Activated CD8-positive, alpha-beta T cell treated with anti-CD3 and anti-CD28 coated beads for 36 hours (primary cell): ENCODE measurements around the gene UQCC3. TPM values are rescaled to one million over a fixed set of nuclear protein-coding genes. Genes with fewer than 3 reads are reported as not detected.

Experiments
- ATAC-seq: fragments of 200-7000 bp; cut with Tn5 transposase; one replicate; pipeline ENCODE4 v1.10.0; 2021; ENCODE audit warnings: mild to moderate bottlenecking, moderate library complexity
- CTCF ChIA-PET: fragments of 350-600 bp; sonication (Branson Sonifier 250); formaldehyde crosslinking; loops from one replicate; lab custom pipeline; 2021; ENCODE audit warnings: antibody characterized with exemption; lab: Charles Lee
- POLR2A ChIA-PET: fragments of 350-600 bp; sonication (Branson Sonifier 250); formaldehyde crosslinking; loops from one replicate; lab custom pipeline; 2021; ENCODE audit warnings: antibody characterized with exemption; lab: Charles Lee
- DNase-seq: peaks from one replicate; pipeline ENCODE4 v3.0.0-alpha.2; 2020
- H3K27ac Mint-ChIP-seq: one replicate; pipeline ENCODE4 v1.8.0; 2021; ENCODE audit warnings: mild to moderate bottlenecking, mixed read lengths
- H3K27me3 Mint-ChIP-seq: one replicate; pipeline ENCODE4 v1.8.0; 2021; ENCODE audit warnings: mixed read lengths
- H3K36me3 Mint-ChIP-seq: one replicate; pipeline ENCODE4 v1.8.0; 2021; ENCODE audit warnings: low read depth, mixed read lengths
- H3K4me1 Mint-ChIP-seq: one replicate; pipeline ENCODE4 v1.8.0; 2021; ENCODE audit warnings: low read depth, mixed read lengths
- H3K4me3 Mint-ChIP-seq: one replicate; pipeline ENCODE4 v1.8.0; 2021; ENCODE audit warnings: mild to moderate bottlenecking, moderate library complexity, mixed read lengths
- H3K9me3 Mint-ChIP-seq: one replicate; pipeline ENCODE4 v1.8.0; 2021; ENCODE audit warnings: mixed read lengths
- CTCF ChIP-seq: fragments of 200-600 bp; IDR thresholded peaks from one replicate; pipeline ENCODE4 v1.8.0; 2022; ENCODE audit warnings: antibody characterized with exemption, mild to moderate bottlenecking
- intact Hi-C: fragments of 100-400 bp; cut with micrococcal nuclease; formaldehyde crosslinking; loops from one replicate; pipeline ENCODE4 v1.10.0; 2022
- total RNA-seq, 2 experiments: library from RNA; stranded (reverse); gene quantifications; one replicate each; pipeline ENCODE4 v1.2.3, GENCODE V29; 2021

Gene UQCC3
- total RNA-seq, 2 experiments from 2014 or later = 4.7 TPM

GRCh38 chr11:62712276-62712812, 40.9 kb downstream of the UQCC3 start:
- H3K4me3 Mint-ChIP-seq = no peak overlapping the region

DNA sequence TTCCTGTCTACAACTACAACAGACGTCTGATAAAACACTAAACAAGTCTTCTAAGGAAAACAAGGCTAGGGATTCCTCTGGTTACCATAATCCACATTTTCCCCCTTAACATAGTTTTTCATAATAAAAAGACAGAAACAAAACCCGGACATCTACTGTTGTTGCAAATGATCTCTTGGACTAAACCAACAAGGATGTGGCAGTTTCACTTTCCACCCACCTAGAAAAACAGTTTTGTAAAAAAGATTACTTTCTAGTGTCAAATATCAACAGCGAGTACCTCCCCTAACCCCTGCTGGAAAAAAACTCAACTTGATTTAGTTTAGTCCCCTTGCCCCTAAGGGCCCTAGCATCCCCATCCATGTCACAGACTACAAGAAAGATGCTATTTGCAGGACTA, 41.4 kb downstream of the UQCC3 start:
- Mint-ChIP-seq H3K4me1 (peaks cover 60% of the 10 kb centered on the region), H3K36me3 (peaks cover 71% of the 10 kb centered on the region), H3K27ac (peak overlapping the region; percentile 91), H3K9me3 (no peaks in the 10 kb centered on the region), H3K27me3 (no peaks in the 10 kb centered on the region), H3K4me3 (peak overlapping the region; percentile 6)
- CTCF ChIA-PET = no interaction called here
- POLR2A ChIA-PET = interaction anchor here (0.5 to 3.5 kb wide), 9 partner anchors 12 to 1123 kb away, joined by 3 to 20 read pairs (median 5); partner anchors contain the start of genes C11orf98, CSKMT, HNRNPUL2 and TUT1
- DNase-seq (no peak), ATAC-seq (no peak)
- no peak for TF ChIP-seq CTCF
- intact Hi-C loops = no loop called here

More at GRCh38 chr11:62712276-62712812, 40.9 kb downstream of the UQCC3 start:
- Mint-ChIP-seq H3K36me3 (peaks cover 69% of the 10 kb centered on the region), H3K27ac (peak overlapping the region; percentile 91), H3K9me3 (no peaks in the 10 kb centered on the region), H3K27me3 (no peaks in the 10 kb centered on the region), H3K4me1 (peaks cover 64% of the 10 kb centered on the region)
- no peak for TF ChIP-seq CTCF
- ATAC-seq = no peak
- ChIA-PET POLR2A (interaction anchor here (0.6 to 5.0 kb wide), 11 partner anchors 12 to 1122 kb away, joined by 3 to 34 read pairs (median 5); partner anchors contain the start of genes C11orf98, CSKMT, HNRNPUL2 and LBHD1), CTCF (no interaction called here)
- DNase-seq = no peak
- intact Hi-C loops = no loop called here

- H3K4me3 Mint-ChIP-seq = peak overlapping the region; percentile 25
- CTCF ChIA-PET = interaction anchor here (0.5 to 1.2 kb wide), 2 partner anchors 16 to 19 kb away, joined by 3 read pairs; no protein-coding TSS in a partner anchor
- TF ChIP-seq CTCF = no peak
Measured at GRCh38 chr11:62713343-62713742, 41.9 kb downstream of the UQCC3 start.

DNA sequence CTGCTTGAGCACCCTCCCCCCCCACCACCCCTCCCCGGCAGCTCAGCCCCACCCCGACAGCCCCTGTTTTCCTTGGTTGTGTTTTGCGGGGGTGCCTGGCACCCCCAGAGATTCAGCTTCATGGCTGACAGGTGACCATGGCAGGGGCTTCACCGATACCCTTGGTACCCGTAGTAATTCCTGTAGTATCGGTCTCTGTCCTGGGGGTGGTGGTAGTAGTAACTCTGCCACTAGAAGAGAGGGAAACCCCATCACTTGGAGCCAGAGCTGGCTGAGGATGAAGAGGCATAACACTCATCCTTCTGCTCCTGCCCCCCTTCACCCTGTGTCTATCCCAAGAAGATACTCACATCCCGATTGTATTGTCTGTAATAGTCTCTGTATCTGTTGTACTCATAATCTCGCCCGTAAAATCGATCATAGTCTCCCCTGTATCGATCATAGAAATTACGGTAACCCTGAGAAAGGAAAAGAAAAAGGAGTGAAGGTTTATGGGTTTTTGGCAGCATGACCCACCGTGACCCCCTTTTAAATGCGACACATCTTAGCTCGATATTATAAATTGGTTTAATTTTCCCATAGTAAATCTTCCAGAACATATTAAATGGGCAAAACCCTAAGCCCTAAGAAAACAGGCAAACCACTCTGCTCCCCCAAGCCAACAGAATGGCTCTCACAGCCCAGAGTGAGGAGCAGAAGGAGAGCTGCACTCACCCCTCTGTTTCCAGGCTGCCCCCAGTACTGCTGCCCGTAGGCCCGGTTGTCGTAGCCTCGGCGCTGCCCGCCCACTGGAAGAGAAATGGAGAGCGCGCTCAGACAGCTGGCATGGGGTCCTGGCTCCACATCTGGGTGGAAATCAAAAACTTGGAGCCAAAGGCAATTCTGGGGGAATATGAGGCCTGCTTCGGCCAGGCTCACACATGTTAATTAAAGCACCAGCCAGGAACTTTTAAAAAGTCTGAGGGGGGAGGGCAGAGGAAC, 44.0 kb downstream of the UQCC3 start:
- ChIA-PET CTCF (interaction anchor here (1.7 to 2.2 kb wide), 3 partner anchors 9 to 71 kb away, joined by 5 to 7 read pairs (median 6); no protein-coding TSS in a partner anchor), POLR2A (interaction anchor here (0.7 to 4.3 kb wide), 9 partner anchors 9 to 141 kb away, joined by 3 to 39 read pairs (median 4); partner anchors contain the start of genes HNRNPUL2, TAF6L and TTC9C)
- no peak overlapping the region for H3K4me3 Mint-ChIP-seq
- H3K9me3 Mint-ChIP-seq = no peaks in the 10 kb centered on the region
- no peak for TF ChIP-seq CTCF
- peaks cover 55% of the 10 kb centered on the region for H3K4me1 Mint-ChIP-seq
- H3K27me3 Mint-ChIP-seq = no peaks in the 10 kb centered on the region
- intact Hi-C loops = no loop called here
- ATAC-seq (no peak), DNase-seq (no peak)
- H3K36me3 Mint-ChIP-seq = peaks cover 72% of the 10 kb centered on the region
- peak overlapping the region; percentile 44 for H3K27ac Mint-ChIP-seq

More at GRCh38 chr11:62713343-62713742, 41.9 kb downstream of the UQCC3 start:
- Mint-ChIP-seq H3K27ac (peak overlapping the region; percentile 91), H3K4me1 (peaks cover 60% of the 10 kb centered on the region), H3K9me3 (no peaks in the 10 kb centered on the region), H3K27me3 (no peaks in the 10 kb centered on the region), H3K36me3 (peaks cover 72% of the 10 kb centered on the region)
- no peak for DNase-seq
- intact Hi-C loops = no loop called here
- POLR2A ChIA-PET = interaction anchor here (0.5 to 3.5 kb wide), 5 partner anchors 11 to 122 kb away, joined by 3 to 20 read pairs (median 5); partner anchors contain the start of genes C11orf98, CSKMT, HNRNPUL2 and TUT1
- ATAC-seq = no peak
